Hematopoietic multipotent progenitor cell treated with erythropoietin and hydrocortisone succinate and interleukin-3 and kit ligand, for 6 days (in vitro differentiated cells): ENCODE results near the gene FLACC1.
"Not testable (repeated sequence)": the region's sequence is repeated elsewhere in the genome, so short reads cannot be mapped to it uniquely, and the experiment has no call there.

ENCODE experiments used
- DNase-seq: peaks from one replicate; pipeline ENCODE4 v3.0.0-alpha.2; 2015

FLACC1 gene, protein sequence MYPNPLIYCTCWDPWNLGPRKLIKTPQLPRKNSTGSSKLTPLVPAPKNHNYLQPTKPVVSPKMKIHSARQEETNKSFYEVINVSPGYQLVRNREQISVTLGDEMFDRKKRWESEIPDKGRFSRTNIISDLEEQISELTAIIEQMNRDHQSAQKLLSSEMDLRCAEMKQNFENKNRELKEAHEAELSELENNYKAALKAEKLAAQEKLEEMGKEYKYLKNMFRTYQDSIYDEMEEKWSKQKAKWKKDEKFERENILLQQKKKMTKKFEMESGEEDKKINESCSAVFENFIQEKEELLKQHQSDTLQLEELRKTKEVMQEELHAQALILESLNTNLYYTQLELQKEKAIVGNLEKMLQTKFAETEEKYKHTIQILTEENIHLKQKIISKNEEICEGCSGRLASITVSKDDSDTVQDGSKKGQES

DNA sequence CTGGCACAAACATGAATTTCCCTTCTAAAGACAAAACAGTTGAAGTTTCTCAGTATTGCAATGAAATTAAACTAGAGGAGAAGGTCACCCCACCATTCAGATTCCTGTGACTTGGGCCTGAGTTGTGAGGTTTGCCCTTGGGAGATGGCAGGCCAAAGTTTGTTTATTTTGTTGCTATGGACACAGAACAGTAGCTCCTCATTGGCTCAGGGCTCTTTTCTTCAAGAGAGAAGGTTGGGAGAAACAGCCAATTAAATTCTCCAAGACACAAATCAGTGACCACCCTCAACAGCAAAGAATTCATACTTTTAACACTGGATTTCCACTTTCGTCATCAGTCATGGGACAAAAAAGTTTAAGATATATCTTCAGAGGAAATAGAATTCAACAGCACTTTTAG, at the start of gene FLACC1:
FLACC1 (minus strand) TSS at position 125 of the 400 bp plus-strand sequence. CDS start 5,941 bp downstream, outside the sequence.
- peak; percentile 27 for DNase-seq

DNA sequence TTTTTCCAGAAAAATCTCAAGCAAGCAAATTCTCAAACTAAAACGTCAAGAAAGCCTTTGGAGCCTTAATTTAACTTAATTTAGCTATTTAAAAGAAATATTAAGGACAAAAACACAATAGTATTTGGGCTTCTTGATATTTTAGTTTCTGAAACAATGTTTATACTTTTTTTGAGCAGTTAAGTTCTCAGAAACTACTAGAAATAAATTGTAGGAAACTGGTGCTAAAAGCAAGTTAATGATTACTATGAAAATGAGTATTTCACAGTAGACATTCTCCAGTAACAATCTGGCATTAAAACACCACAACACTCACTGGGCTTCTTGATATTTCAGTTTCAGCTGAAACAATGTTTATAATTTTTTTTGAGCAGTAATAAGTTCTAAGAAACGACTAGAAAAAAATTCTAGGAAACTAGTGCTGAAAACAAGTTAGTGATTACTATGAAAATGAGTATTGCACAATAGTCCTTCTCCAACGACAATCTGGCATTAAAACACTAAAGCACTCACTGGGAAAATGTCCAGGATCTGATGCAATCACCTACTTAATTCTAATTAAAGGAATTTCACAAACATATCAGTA, 49.0 kb upstream of the FLACC1 start:
- peak; percentile 79 for DNase-seq

DNA sequence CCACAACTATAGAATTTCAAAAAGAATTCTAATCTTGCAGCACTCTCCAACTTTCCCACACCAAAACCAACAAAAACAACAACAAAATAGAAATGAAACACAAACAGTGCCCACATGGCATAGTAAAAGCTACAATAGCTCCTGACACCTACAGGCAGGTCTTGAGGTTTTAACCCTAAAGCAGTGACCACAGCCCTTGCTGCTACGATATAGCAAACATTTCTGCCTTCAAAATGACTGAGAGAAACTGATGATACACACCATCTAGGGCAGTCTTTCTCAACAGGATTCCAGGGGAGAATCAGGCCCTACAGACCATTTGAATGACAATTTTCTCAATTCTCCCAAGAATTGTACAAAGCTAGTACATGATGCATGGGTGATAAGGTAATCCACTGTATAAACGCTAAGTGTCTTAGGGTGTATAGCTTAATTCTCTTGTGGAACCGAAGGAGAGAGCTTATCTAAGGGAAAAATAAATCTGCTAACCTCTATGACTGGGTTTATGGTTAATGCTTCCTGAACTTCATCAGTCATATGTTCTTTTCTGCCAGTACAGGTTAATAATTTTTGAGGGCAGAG, 47.6 kb upstream of the FLACC1 start:
- peak; percentile 42 for DNase-seq

DNA sequence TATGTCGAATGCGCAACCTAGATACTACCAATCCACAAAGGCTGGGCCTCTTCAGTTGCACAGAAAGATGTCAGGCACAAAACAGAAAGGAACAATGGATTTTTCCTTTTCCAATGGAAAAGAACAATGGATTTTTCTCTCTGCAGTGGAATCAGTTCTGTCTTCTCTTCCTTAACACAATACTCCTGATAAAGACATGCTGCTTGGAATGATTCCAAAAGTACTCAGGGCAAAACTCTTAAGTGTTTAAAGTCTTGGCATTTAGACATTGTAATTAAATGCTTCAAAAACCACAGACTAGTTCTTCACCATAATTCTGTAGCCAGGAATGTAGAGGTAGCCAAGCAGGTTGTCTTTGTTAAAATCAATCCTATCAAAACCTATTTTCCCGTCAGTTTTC, 46.7 kb upstream of the FLACC1 start:
- peak; percentile 63 for DNase-seq

DNA sequence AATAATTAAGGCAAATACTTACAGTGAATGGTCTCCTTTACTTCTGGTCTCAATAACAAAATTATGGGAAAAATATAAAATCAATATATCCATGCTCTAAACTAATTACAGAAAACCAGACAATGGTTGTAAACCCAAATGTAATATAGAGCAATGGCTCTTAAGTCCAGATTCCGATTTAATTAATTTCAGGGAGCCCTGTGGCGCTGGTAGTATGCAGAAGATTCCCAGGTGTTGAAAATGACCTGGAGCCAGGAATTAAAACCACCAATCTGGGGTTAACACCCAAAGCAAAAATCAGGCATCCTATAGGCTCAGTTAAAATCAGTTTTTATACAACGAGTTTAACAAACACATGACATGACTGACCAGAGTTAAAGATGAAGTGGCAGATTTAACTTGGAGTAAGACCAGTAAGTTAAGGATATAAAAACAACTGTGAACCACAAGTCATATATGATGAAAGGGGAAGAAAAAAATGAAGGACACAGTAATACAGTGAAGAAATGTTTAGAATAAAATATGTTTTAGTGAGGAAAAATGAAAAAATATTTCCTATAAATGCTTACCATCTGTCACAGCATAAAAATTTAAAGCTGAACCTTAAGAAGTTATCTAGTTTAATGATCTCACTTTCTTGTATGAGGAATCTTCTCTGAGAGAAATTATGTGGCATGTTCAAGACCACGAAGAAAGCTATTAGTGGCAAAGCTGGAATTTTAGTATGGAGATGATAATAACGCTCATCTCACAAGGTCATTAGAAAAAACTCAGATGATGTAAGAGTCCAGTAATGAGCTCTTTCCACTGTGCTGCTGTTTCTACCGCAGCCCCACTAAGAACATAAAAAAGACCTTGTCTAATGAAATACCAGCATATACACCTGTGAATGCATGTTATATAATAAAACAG, 45.8 kb upstream of the FLACC1 start:
- no peak for DNase-seq

DNA sequence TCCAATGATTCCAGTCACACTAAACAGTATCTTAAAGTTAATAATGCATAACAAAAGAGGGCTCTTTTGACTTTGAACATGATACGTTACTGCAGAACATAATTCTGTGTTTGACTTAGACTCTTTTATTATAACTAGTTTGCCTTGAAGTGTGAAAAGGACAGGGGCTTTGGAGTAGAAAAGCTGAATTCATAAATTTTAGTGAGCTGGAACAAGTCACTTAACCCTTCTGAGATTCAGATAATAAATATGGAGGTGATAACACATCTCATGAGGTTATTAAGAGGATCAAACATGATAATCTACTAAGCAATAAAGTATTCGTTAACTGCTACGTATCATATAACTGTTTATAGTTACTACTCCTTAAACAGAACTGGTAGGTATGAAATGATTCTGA, 44.7 kb upstream of the FLACC1 start:
- no peak for DNase-seq

DNA sequence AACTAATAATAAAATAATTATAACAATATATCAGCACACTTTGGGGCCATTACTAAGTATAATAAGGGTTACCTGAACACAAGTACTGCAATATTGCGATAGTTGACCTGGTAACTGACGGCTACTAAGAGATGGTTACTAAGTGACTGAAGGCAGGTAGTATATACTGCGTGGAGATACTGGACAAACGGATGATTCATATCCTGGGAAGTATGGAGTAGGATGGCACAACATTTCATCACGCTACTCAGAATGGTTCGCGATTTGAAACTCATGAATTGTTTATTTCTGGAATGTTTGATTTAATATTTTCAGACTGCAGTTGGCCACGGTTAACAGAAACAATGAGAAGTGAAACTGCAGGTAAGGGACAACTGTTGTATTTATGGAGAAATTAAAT, 39.5 kb upstream of the FLACC1 start:
- no peak for DNase-seq

DNA sequence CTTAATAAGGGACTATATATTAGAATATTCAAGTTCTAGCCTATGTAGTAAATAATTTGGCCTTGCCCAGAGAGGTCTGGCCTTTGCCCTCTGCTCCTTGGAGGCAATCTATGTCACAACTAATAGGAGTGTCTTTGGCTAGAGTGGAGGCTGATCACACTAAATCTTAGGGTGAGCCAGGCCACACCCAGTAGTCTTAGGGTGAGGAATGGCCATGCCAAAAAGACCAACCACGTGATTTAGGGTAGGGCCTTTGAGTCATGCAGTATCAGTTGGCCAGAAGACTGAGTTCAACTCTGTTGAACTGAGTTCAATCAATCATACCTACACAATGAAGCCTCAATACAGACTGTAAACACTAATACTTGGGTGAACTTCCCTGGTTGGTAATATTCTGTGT, 26.0 kb upstream of the FLACC1 start:
- peak; percentile 58 for DNase-seq

DNA sequence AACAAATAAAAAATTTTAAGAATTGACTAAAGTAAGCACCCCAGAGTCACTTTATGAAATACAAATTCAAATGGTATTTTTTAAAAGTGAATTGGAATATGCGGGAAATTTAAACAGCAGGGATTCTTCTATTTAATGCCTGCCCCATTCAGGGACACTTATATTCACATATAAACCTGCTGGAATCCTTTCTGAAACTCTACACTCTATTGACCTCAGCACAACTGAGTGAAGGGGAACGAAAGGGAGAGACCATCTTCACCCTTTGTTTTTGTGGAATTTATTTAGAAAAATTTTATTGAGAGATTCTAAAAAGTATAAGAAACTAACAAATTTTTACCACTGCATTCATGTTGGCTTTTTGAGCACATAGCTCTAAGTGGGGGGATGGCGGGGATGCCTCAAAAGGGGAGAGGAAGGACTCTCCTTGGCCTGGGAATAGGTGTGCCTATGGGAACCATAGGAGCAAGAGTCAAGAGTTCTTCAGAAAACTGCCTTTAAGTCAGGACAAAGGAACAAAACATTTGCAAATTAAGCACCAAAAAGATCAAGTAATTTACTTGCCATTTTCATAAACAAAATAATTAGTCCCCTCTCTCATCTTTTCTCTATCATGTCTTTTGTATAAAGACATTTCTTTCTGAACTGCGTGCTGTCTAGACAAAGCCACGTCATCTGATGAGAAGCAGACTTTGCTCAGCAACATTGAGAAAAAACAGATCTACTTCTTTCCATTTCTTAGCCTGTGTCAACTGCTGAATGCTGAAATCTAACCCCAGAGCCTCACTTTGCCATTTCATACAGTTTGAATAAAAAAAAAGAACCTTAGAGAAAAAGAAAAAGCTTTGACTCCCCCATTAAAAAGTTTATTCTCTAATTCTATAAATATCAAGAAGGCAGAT, 21.6 kb upstream of the FLACC1 start:
- DNase-seq: no peak

DNA sequence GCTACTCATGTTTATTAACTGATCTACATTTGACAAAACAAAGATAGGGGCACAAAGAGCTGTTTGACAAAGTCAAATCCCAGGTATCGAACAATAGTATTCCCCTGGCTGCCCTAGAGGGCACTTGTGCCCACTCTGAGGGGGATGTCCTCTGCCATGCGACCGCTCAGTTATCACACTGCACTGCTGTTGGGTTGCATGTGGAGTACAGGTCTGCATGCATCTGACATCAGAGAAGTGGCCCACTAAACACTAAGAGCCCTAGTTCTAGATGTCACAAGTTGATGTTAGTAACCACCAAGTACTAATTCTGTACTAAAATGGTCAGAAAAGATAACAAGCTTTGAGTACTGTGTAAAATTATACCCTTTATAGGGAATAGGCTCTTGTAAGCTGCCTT, 20.1 kb upstream of the FLACC1 start:
- peak; percentile 5 for DNase-seq

DNA sequence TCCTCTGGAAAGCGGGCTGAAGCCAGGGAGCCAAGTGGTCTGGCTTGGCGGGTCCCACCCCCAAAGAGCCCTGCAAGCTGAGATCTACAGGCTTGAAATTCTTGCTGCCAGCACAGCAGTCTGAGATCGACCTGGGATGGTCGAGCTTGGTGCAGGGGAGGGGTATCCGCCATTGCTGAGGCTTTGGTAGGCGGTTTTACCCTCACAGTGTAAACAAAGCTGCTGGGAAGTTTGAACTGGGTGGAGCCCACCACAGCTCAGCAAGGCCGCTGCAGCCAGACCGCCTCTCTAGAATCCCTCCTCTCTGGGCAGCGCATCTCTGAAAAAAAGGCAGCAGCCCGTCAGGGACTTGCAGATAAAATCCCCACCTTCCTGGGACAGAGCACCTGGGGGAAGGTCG, 12.6 kb upstream of the FLACC1 start:
- DNase-seq: no peak

DNA sequence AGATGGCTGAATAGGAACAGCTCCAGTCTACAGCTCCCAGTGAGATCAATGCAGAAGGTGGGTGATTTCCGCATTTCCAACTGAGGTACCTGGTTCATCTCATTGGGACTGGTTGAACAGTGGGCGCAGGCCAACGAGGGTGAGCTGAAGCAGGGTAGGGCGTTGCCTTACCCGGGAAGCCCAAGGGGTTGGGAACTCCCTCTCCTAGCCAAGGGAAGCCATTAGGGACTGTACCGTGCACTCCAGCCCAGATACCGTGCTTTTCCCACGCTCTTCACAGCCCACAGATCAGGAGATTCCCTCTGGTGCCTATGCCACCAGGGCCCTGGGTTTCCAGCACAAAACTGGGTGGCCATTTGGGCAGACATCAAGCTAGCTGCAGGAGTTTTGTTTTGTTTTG, 12.2 kb upstream of the FLACC1 start:
- not testable (repeated sequence) for DNase-seq

DNA sequence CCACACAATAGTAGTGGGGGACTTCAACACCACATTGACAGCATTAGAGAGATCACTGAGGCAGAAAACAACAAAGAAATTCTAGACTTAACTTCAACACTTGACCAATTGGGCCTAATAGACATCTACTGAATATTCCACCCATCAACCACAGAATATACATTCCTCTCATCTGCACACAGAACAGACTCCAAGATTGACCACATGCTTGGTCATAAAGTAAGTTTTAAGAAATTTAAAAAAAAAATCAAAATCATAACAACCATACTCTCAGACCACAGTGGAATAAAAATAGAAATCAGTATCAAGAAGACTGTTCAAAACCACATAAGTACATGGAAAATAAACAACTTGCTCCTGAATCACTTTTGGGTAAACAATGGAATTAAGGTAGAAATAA, 9.0 kb upstream of the FLACC1 start:
- DNase-seq: no peak

DNA sequence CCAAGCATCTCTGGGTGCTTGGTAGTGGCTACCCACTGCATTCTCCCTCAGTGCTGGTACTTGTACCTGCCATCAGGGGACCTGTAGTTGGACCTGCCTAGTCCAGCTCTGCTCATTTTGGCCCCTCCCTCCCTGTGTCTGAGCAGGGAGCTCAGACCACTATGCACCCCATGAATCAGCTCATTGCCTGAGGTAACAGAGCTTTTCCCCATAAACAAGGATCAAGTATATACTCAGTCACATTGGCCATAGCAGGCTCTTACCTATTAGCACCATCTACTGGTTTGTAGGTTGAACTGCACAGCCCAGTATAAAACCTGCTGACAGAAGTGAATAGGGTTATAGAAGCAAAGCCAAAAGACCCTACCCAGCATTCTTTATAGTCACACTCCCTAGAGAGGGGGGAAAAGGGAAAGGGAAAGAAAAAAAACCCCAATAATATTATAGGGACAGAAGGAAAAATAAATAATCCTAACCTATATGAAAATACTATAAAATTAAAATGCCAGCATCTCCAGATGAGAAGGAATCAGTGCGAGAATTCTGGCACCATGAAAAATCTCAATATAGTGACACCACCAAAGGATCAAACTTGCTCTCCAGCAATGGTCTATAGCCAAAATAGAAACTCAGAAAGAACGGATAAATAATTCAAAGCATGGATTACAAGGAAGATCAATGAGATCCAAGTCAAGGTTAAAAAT, 6.9 kb upstream of the FLACC1 start:
- peak; percentile 85 for DNase-seq

DNA sequence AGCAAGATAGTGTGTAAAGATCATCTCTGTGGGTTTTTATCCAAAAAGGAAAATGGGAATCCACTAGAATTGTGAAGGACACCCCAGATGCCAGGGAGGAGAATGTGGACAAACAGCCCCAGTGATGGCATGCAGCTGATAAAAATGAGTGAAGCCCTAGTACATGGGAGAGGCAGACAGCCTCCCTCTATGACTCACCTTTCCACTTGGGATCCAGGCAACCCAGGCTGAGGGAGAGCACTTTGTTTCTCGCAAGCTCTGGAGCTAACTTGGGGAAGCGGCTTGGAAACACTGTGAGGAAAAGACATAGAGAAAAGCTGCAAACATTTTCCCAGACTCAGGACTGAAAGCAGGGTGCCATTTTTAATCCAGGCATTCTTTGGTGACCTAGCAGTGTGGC, 5.3 kb upstream of the FLACC1 start:
- DNase-seq: no peak

DNA sequence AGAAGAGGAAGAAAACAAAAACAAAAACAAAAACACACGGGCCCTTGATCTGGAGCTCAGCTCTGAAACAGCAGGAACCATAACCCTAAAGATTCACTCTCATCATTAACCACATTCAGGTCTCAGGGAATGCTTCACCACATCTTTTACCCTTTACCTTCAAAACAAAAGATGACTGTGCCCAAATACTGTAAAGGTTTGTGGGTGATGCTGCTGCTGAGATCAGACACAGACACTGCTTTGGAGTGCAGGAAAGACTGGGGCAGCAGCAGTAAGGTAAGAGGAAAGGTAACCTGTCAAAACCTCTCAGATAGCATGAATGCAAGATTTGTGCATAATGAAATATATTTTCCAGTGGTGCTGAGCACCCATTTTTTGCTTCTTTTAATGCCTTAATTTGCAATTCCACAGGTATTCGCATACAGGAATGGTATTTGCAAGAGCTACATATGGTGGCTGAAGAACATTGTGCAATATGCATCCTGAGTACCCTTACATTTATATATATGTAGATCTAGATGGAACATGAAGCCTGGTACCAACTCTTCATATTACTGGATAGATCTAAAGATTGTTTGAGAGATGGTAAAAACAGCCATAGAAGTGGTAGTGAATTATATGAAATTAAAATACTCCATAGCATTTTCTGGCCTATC, 4.1 kb upstream of the FLACC1 start:
- no peak for DNase-seq

DNA sequence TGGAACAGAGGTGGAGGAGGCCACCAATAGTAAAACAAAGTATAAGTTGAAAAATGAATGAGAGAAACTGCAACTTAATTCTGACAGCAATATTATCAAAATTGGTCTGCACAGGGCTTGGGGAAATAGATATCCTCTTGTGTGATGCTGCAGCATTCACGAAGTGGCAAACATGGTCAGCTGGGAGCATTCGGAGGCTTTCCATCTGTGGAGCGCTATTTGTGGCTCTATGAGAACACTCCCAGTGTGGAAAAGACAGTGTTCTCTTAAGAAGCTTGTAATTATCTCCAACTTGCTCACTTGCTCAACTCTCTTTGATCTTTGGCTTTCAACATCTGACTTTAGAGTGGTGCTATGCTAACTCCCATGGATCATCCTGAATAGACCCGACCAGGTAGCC, 3.1 kb upstream of the FLACC1 start:
- no peak for DNase-seq

DNA sequence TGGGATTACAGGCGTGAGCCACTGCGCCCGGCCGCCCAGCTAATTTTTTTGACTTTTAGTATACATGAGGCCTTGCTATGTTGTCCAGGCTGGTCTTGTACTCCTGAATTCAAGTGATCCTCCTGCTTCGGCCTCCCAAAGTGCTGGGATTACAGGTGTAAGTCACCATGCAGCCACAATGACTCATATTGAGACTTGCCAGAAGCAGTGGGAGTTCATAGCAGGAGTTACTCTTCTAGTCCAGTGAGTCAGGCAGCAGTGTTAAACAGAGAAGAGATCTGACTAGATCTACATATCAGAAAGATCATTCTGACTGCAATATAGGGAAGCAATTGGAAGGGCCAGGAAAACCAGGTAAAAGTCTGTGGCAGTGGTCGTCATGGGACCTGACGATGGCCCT, 1.5 kb upstream of the FLACC1 start:
- no peak for DNase-seq

DNA sequence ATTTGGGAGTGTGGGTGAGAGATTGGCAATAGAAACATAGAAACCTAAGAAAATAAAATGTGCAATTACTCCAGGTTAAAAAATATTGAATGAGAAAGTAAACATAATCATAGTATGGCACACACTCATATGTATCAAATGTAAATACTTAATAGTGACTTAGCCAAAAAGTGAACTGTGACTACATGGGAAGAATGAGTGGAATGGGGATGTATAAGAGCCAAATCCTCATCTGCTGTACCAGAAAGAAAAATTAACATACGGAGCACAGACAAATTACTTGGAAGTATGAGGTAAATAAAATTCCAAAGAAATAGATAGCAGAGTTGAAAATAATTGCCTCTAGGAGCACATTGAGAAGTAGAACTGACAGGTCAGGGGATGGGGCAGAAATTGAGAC, 4.0 kb downstream of the FLACC1 start:
- no peak for DNase-seq

DNA sequence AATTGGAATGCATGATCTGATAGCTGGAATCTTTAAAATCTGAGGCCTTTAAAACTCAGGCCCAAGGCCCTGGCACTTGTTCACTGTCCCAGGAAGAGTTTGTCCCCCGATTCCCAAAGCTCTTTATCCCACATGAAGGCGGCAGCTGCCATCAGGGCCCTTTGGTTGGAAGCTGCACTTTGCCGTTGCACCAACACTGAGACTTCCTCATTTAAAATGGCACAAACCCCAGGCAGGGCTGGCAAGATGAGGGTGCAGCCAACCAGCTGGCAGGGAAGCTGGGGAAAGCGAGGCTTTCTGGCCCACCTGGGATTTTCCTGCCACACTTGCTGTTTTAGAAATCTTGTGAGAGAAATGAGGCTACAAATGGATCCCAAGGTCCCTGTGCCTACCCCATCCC, 6.3 kb downstream of the FLACC1 start:
- no peak for DNase-seq

DNA sequence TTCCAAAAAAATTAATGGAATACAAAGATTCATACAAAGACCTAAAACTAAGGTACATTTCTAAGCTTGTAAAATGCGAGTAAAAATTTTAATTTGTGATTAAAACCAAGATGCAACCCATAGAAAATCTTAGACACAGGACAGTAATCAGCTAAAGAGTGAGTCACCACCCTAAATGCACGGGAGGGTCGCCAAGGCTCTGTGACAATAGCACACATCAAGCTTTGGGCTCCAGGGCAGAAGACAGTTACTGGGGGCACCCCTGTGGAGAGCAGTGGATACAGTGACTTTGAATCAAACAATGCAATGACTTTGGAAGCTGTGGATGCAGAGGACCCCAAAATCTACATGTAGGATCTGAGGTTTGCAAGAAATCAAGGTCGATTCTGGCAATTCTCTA, 7.5 kb downstream of the FLACC1 start:
- no peak for DNase-seq
